ENCODE results near the gene METRNL.
"Not testable (repeated sequence)": the region's sequence is repeated elsewhere in the genome, so short reads cannot be mapped to it uniquely, and the experiment has no call there.

The METRNL gene

DNA sequence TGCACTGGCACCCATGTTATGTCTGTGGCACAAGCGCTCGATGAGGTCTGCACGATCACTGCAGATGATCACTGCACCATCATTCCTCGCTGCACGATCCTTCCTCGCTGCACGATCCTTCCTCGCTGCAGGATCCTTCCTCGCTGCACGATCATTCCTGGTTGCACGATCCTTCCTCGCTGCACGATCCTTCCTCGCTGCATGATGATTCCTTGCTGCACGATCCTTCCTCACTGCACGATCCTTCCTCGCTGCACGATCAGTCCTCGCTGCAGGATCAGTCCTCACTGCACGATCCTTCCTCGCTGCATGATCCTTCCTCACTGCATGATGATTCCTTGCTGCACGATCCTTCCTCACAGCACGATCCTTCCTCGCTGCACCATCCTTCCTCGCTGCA, 29.3 kb downstream of the METRNL start:
- no peak for DNase-seq (ENCODE audit: low spot score)

DNA sequence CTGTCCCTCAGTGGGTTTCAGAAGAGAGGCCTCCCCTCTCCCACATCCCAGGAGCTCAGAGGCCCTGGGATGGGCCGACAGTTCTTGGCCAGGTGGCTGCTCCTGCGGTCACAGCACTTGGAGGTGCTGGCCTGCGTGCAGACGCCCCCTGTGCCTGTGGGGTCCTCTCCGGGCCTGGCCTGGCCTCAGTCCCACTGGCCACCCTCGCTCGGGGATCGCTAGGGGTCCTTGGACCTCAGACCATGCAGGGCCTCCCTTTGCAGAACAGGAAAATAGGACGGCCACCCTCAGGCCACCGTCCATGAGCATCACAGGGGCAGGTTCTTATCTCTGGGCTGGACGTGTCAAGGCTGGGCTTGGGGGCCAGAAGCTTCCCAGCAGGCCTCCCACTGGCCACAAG, 30.0 kb downstream of the METRNL start:
- no peak for DNase-seq (ENCODE audit: low spot score)

- DNase-seq (ENCODE audit: low spot score), result no peak
These were observed 30.6 kb downstream of the METRNL start for GRCh38 chr17:83109793-83110645.

- no peak for DNase-seq (ENCODE audit: low spot score)
These were observed 31.3 kb downstream of the METRNL start for GRCh38 chr17:83110735-83111134.

- DNase-seq (ENCODE audit: low spot score), result no peak
These were observed 32.3 kb downstream of the METRNL start for GRCh38 chr17:83111516-83112282.

DNA sequence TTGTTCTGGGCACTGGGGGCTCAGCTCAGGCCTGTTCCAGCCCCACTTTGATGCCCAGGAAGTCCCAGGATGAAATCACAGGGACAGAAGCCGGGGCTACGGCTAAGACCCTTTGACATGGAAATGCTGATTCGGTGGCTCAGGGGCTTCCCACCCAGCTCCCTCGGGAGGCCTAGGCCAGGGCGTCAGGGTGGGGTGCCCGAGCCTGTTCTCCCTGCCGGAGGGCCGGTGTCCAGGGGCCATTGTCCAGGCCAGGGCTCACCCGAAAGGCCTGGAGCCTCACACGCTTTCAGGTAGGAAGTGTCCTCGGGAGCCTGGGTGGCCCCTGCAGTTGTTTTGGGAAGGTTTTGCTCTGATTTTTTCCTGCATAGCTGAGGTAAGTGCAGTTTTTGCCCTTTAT, 34.0 kb downstream of the METRNL start:
- no peak for DNase-seq (ENCODE audit: low spot score)

DNA sequence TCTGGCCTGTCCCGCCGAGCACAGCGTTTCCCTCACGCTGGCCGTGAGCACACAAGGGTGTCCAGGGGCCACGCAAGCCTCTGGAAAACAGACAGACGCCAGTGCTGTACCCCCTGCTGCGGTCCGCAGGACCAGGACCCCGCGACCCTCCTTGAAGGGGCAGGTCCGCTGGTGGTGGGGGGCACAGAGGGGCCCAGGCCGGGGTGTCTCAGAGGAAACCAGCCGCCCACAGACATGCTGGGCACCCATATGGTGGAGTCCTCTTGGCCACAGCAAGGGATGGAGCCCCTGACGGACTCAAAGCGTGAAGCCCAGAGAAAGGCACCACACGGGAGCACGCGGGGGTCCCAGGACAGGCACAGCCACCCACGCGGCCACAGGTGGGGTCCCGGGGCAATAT, 34.4 kb downstream of the METRNL start:
- DNase-seq (ENCODE audit: low spot score), result no peak

GRCh38 chr17:83114706-83115105, 35.3 kb downstream of the METRNL start:
- DNase-seq (ENCODE audit: low spot score), result no peak

GRCh38 chr17:83115202-83115651, 35.8 kb downstream of the METRNL start:
- DNase-seq (ENCODE audit: low spot score), result no peak

GRCh38 chr17:83115832-83116231, 36.4 kb downstream of the METRNL start:
- DNase-seq (ENCODE audit: low spot score), result no peak

DNA sequence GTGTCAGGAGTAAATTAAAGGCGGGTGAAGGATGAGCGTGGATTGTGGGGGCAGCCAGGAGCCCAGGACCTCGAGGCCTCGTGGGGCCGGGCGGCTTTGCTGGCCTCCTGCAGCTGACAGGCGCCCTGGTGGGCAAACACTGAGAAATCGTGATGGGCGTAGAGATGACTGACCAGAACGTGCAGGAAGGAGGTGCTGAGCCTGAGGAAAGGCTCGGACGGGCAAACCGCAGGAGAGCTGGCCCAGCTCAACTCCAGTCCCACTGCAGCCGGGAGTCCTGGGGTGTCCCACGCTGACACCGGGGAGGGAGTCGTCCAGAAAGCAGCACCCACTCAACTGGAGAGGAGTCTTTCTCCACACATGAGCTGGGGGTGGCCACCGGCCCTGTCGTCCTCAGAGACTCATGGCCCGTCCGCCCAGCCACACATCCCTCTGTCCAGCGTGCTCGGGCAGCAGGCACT, 36.9 kb downstream of the METRNL start:
- DNase-seq (ENCODE audit: low spot score), result no peak

DNA sequence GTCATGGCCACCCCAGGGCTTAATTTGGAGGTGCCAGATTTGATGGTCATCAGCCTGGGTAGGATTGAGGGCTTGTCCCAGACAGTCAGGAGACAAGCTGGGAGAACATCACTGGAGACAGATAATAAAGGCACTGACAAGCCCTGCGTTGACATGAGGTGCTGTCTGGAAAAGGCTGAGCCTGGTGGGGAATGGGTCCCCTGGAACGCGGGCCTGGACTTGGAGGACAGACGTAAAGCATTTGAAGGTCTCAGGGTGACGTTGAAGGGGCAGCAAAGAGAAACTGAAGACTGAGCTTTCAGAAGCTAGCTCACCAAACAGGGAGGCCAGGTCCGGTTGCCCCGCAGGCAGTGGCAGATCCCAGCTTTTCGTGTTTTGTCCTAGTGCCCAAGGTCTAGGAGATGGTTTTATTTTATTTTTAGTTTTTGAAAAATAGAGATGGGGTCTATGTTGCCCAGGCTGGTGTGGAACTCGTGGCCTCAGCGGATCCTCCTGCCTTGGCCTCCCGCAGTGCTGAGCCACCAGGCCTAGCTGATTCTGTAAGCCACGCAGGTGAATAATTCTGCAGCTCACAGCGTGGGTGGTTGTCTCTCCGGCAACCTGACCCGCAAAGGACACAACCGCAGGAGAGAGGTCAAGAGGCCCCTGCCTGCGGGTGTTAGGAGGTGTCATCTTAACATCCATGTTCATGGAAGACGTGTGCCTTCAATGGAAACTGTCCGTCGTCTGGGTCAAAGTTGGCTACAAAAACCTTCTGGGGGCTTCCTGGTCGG, 37.6 kb downstream of the METRNL start:
- DNase-seq (ENCODE audit: low spot score), result no peak

- no peak for DNase-seq (ENCODE audit: low spot score)
These were observed 38.2 kb downstream of the METRNL start for GRCh38 chr17:83117583-83117982.

- DNase-seq (ENCODE audit: low spot score), result no peak
These were observed 38.8 kb downstream of the METRNL start for GRCh38 chr17:83118071-83118841.

GRCh38 chr17:83119987-83120864, 40.8 kb downstream of the METRNL start:
- DNase-seq (ENCODE audit: low spot score), result no peak

GRCh38 chr17:83121473-83121872, 42.1 kb downstream of the METRNL start:
- DNase-seq (ENCODE audit: low spot score), result not testable (repeated sequence)

DNA sequence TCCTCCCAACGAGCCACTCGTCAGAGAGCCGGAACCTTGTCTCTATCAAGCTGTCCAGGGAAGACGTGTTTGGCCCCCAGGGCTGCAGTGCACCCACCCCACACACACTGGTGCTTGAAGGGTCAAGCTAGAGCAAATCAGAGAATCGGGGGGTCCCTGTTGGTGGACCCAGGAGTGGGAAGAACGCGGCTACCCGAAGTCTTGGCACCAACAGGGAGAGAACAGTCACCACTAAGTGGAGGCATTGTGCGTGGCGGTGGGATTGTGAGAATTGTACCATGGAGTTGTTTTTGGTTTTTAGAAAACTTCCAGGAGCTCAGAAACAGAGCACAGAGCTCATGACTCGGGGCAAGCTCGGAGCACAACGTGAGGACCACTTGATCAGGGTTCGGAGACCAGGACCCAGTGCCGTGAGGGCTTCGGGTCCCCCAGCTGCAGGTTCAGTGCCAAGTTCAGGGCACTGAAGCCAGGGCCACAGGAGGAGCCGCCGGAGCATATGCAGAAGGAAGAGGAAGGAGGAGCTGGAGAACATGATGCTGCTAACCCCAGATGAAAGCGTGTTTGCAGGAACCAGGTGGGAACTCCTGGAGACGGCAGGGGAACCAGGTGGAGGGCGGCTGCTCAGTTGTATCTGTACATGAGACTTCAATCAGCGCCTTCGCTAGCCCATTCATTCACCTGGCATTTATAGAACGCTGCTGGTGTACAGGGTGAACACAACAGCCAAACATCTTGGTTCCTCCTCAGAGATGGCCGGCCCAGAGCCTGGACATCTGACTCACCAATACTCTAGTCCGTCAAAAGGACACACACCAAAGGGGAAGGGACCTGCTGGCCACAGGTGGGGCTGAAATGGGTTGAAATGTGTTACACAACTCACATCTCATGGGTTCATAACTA, 42.8 kb downstream of the METRNL start:
- no peak for DNase-seq (ENCODE audit: low spot score)

DNA sequence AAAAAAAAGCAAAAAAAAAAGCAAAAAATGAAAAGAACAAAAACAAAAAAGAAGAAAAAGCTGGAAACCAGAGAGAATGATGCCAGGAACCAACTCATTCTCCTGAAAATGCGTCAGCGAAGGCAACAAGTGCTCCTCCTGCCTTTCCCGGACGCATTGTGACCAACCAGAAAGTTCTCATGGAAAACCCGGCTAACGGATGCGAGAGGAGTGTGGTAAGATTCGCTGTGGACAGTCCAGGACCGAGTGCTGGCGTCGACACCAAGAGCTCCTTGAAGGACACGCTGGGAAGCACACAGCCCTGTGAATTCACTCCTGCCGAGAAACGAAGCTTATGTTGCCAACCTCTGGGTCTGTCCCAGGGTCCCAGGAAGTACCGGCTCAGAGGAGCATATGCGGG, 43.4 kb downstream of the METRNL start:
- DNase-seq (ENCODE audit: low spot score), result no peak
